GM19438 (cell line): ENCODE measurements around the gene PTPRJ.
"Not testable (repeated sequence)": the region's sequence is repeated elsewhere in the genome, so short reads cannot be mapped to it uniquely, and the experiment has no call there.

Source experiments
- ATAC-seq: cut with Tn5 transposase; IDR thresholded peaks from one replicate; pipeline ENCODE4 v1.9.1; 2021; ENCODE audit warnings: low read depth; ENCODE audit not compliant: unreplicated experiment

PTPRJ gene

GRCh38 chr11:47980088-47980906, at the start of gene PTPRJ:
PTPRJ (plus strand) TSS chr11:47980559; CDS start chr11:47980913, 354 bp downstream.
- ATAC-seq = peak; percentile 44

- no peak for ATAC-seq
Observed at GRCh38 chr11:47932544-47932943, 47.8 kb upstream of the PTPRJ start.

- not testable (repeated sequence) for ATAC-seq
Observed at GRCh38 chr11:47933797-47934196, 46.6 kb upstream of the PTPRJ start.

GRCh38 chr11:47938791-47939560, 41.4 kb upstream of the PTPRJ start:
- no peak for ATAC-seq

- no peak for ATAC-seq
Observed at GRCh38 chr11:47940904-47941649, 39.3 kb upstream of the PTPRJ start.

DNA sequence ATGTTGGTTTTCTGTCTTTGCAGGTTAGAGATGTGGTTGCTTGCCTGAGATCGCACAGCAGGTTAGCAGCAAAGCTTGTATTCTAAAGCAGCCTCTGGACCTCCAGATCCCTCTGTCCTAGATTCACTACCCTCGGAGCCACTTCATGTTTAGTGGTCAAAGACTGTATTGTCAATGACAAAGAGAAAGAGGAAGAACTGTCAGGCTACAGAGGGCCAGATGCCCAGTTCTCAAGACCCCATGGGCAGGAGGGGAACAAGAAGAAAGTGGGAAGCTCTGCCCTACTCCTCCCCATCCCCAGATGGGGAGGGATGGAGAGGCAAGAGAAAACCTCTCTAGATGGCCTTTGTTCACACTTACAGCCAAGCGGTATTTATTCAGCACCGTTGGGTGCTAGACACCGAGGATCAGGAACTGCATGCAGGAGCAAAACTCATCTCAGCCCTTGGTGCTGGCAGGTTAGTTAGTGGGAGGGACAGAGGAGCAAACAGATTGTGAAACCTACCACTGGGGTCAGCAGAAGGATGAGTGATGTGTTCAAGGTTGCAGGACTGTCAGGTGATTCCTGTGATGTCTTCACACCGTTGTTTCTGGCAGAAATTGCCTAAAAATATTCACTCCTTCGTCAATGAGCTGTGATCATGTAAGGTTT, 38.3 kb upstream of the PTPRJ start:
- ATAC-seq = no peak

- no peak for ATAC-seq
Observed at GRCh38 chr11:47943721-47944586, 36.4 kb upstream of the PTPRJ start.

DNA sequence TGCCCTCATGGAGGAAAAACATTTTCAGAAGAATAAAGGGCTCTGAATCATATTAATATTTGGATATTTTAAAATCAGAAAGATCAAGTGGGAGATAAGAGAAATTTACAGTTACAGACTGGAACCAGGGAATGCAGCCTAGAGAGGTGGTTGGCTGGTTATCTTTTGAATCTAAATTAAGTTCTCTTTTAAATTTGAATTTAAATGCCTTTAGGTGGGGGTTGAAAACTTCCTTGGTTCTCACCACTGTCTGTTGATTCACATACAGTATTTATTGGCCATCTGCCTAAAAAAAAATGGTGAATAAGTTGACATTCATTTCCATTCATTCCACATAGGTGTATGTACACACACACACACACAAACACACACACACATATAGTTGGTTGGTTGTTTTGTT, 35.7 kb upstream of the PTPRJ start:
- ATAC-seq = no peak

GRCh38 chr11:47946682-47947559, 33.4 kb upstream of the PTPRJ start:
- ATAC-seq = no peak

- no peak for ATAC-seq
Observed at GRCh38 chr11:47948137-47948536, 32.2 kb upstream of the PTPRJ start.

- not testable (repeated sequence) for ATAC-seq
Observed at GRCh38 chr11:47949001-47949675, 31.2 kb upstream of the PTPRJ start.

- ATAC-seq = no peak
Observed at GRCh38 chr11:47950396-47950795, 30.0 kb upstream of the PTPRJ start.

- ATAC-seq = not testable (repeated sequence)
Observed at GRCh38 chr11:47951504-47951903, 28.9 kb upstream of the PTPRJ start.

- no peak for ATAC-seq
Observed at GRCh38 chr11:47955061-47955755, 25.2 kb upstream of the PTPRJ start.

DNA sequence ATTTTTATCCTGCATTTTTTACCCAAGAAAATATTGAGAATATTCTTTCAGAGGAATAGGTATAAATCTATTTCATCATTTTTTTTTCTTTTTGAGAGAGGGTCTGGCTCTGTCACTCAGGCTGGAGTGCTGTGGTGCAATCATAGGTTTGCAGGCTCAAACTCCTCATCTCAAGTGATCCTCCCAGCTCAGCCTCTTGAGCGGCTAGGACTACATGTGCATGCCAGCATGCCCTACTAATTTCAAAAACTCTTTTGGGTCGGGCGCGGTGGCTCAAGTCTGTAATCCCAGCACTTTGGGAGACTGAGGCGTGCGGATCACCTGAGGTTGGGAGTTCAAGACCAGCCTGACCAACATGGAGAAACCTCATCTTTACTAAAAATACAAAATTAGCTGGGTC, 20.3 kb upstream of the PTPRJ start:
- no peak for ATAC-seq

GRCh38 chr11:47961383-47961782, 19.0 kb upstream of the PTPRJ start:
- no peak for ATAC-seq

DNA sequence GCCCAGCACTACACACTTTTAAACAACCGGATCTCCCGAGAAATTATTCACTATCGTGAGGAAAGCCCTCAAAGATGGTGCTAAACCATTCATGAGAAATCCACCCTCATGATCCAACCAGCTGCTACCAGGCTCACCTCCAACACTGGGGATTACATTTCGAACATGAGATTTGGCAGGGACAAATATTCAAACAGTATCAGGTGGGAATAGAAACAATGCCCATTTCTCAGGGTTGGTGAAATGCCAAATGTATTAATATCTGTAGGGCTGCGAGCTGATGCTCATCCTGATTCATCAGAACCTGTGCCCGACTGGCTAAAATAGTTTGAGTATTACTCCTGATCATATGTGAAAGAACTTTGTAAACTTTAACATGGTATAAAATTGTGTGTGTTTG, 15.8 kb upstream of the PTPRJ start:
- no peak for ATAC-seq
